SK-N-SH treated with all-trans-retinoic acid at 6 μM for 48 hours (cell line): Measurements from ENCODE around the gene EMD.

Experiments used
- POU6F1 ChIP-seq: fragments of 250-450 bp; sonication (Bioruptor Pico); IDR thresholded peaks from 2 replicates; pipeline ENCODE4 v1.8.0; 2021; ENCODE audit warnings: low read depth, mild to moderate bottlenecking, moderate library complexity, borderline replicate concordance
- PPARA ChIP-seq: fragments of 250-450 bp; sonication (Bioruptor Pico); IDR thresholded peaks from 2 replicates; pipeline ENCODE4 v1.5.0; 2020; ENCODE audit warnings: mild to moderate bottlenecking, borderline replicate concordance

- TF ChIP-seq PPARA (CRISPR knock-in tag) (no peak), POU6F1 (CRISPR knock-in tag) (no peak)
These were observed 25.6 kb downstream of the EMD start for GRCh38 chrX:154404625-154405192.
